Ovary (tissue), 9 donors: ENCODE measurements around the gene KRTAP3-2. TPM values are rescaled to one million over a fixed set of nuclear protein-coding genes. Genes with fewer than 3 reads are reported as not detected.

Experiments used
- DNase-seq, 5 donors: peaks; one replicate each; pipeline ENCODE4 v3.0.0-alpha.2; 2019 to 2020
- H3K27ac ChIP-seq, 2 donors: fragments of 200-600 bp; one replicate each; pipeline versions ENCODE4 v1.5.1 to v1.8.0; 2019 to 2022
- H3K27me3 ChIP-seq: fragments of 200-600 bp; one replicate; pipeline ENCODE4 v1.8.0; 2022
- H3K36me3 ChIP-seq: fragments of 200-600 bp; sonication (generic); one replicate; pipeline ENCODE4 v1.5.1; 2019
- H3K4me1 ChIP-seq: one replicate; pipeline ENCODE4 v1.8.1; 2013; ENCODE audit warnings: mild to moderate bottlenecking, moderate library complexity; ENCODE audit not compliant: insufficient read depth
- H3K4me3 ChIP-seq: fragments of 200-600 bp; sonication (generic); one replicate; pipeline ENCODE4 v1.5.1; 2017
- H3K9me3 ChIP-seq, 2 donors: fragments of 200-600 bp in 1 of 2; sonication (generic) in 1 of 2; one replicate each; pipeline versions ENCODE4 v1.5.1 to v1.8.1; 2013 to 2019; ENCODE audit warnings: mild to moderate bottlenecking in 1 of 2, moderate library complexity in 1 of 2
- EP300 ChIP-seq: sonication (generic); formaldehyde crosslinking; IDR thresholded peaks from one replicate; pipeline ENCODE4 v1.6.1; 2017; ENCODE audit warnings: antibody characterized with exemption
- POLR2A ChIP-seq: fragments of 450-650 bp; IDR thresholded peaks from one replicate; pipeline ENCODE4 v1.6.1; 2017; ENCODE audit warnings: antibody characterized with exemption, mild to moderate bottlenecking, moderate library complexity
- WGBS, 3 donors: extraction: QIAGEN DNeasy Blood & Tissue Kit in 1 of 3; methylation state at CpG; one replicate each; pipeline versions ENCODE4 v1.1.5 to v1.1.7; 2013 to 2017; 5-methylcytosine and 5-hydroxymethylcytosine counted together
- intact Hi-C, 4 donors: fragments of 100-400 bp; cut with DNase I; formaldehyde crosslinking; loops; one replicate each; pipeline versions ENCODE4 v1.11.0 to v1.15.1; 2022 to 2023
- polyA plus RNA-seq, 2 donors: library from polyadenylated mRNA; stranded (reverse); fragments of 200-250 nt in 1 of 2; fragments of 350-450 nt in 1 of 2; fragmentation: Illumina TruSeq in 1 of 2; extraction: RNeasy Lipid Tissue Mini Kit (QIAGEN cat#74804) in 1 of 2; gene quantifications; one replicate each; pipeline ENCODE4 v1.2.3, GENCODE V29; 2013 to 2014
- small RNA-seq: library from RNA; depleted of rRNA; stranded (forward); fragments of <200 nt; gene quantifications from one replicate; pipeline ENCODE3, GENCODE V24; 2016
- total RNA-seq, 7 donors: library from RNA; depleted of rRNA in 2 of 7; stranded (reverse); fragments of >200 nt in 2 of 7; fragmentation: NEBNext Ultra II Directional in 3 of 7; extraction: Animal tissue kit (Norgen Biotek cat#: 25700) in 3 of 7; gene quantifications; one replicate each; pipeline versions ENCODE4 v1.1.0 to v1.2.4, GENCODE V29; 2016 to 2023
- TF ChIP-seq, protein P1 (sequence below), 3 donors: fragments of 450-650 bp in 2 of 3; fragments of 200-600 bp in 1 of 3; IDR thresholded peaks; one replicate each; pipeline versions ENCODE4 v1.5.1 to v1.8.0; 2016 to 2022; ENCODE audit warnings: antibody characterized with exemption in 3 of 3, mild to moderate bottlenecking in 1 of 3
- donor health status: DM: no; HTN: no; CAD: no; lungs with moderate emphysema.
- donor health status: DM: no; HTN: no; CAD: no.
- donor health status: Bipolar disorder and iron deficiency.
- donor health status: DM: yes; HTN: yes; CAD: no.
- donor health status: DM: no; HTN: no; CAD: no.
- donor health status: DM: yes; HTN: yes; CAD: no.

KRTAP3-2 gene
- total and polyA plus RNA-seq, 9 donors: not detected

DNA sequence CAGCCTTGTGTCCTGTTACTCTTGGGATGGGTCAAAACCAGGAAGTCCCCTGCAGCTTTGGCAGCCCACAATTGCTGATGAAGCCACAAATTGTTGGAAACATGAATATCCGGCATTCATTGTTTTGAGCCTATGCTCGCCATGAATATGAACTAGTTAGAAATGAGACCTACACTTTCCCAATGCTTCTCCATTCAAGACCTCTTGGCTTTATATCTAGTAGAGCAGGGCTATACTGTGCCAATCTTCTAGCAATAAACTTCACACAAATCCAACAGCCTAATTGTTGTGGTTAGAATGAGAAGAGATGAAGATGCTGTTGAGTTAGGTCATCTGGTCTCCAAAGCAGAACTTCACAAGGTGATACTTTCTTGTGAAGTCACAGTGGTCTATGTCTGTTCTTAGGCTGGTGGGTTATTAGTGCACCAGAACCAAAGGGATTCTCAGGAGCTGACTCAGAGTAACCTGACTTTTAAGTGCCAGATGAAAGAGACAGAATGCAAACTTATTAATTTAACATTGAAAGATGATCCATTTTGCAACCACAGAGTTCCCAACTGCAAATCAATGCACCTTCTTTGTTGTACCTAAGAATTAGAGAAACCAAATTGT is 48.6 kb downstream of the KRTAP3-2 start:
- H3K4me3 ChIP-seq: no peak overlapping the region
- no peak for DNase-seq
- TF ChIP-seq, protein P1, sequence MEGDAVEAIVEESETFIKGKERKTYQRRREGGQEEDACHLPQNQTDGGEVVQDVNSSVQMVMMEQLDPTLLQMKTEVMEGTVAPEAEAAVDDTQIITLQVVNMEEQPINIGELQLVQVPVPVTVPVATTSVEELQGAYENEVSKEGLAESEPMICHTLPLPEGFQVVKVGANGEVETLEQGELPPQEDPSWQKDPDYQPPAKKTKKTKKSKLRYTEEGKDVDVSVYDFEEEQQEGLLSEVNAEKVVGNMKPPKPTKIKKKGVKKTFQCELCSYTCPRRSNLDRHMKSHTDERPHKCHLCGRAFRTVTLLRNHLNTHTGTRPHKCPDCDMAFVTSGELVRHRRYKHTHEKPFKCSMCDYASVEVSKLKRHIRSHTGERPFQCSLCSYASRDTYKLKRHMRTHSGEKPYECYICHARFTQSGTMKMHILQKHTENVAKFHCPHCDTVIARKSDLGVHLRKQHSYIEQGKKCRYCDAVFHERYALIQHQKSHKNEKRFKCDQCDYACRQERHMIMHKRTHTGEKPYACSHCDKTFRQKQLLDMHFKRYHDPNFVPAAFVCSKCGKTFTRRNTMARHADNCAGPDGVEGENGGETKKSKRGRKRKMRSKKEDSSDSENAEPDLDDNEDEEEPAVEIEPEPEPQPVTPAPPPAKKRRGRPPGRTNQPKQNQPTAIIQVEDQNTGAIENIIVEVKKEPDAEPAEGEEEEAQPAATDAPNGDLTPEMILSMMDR (IDR thresholded peaks at IDR 0.05): no peak
- TF ChIP-seq POLR2A (no peak), EP300 (no peak)
- no peaks in the 10 kb centered on the region for H3K27me3 ChIP-seq
- 94 to 98% (median 97%) methylated on average over 2 of the region's 2 CpGs for WGBS, 3 donors
- H3K4me1 ChIP-seq: peaks cover 2% of the 10 kb centered on the region
- no peaks in the 10 kb centered on the region for H3K9me3 ChIP-seq
- intact Hi-C loops: no loop called here
- H3K27ac ChIP-seq: no peak overlapping the region
- no peaks in the 10 kb centered on the region for H3K36me3 ChIP-seq

- 27 to 36% (median 35%) methylated on average over 7 of the region's 7 CpGs for WGBS, 3 donors
- Histone ChIP-seq H3K4me1 (peaks cover 2% of the 10 kb centered on the region), H3K9me3 (no peaks in the 10 kb centered on the region), H3K27me3 (no peaks in the 10 kb centered on the region), H3K27ac (no peak overlapping the region), H3K4me3 (no peak overlapping the region), H3K36me3 (no peaks in the 10 kb centered on the region)
- TF ChIP-seq, protein P1 (IDR thresholded peaks at IDR 0.05): no peak
- TF ChIP-seq EP300: no peak
- no peak for TF ChIP-seq POLR2A
- no peak for DNase-seq
- intact Hi-C loops: no loop called here
These were observed 49.5 kb downstream of the KRTAP3-2 start for GRCh38 chr17:40950176-40950575.

DNA sequence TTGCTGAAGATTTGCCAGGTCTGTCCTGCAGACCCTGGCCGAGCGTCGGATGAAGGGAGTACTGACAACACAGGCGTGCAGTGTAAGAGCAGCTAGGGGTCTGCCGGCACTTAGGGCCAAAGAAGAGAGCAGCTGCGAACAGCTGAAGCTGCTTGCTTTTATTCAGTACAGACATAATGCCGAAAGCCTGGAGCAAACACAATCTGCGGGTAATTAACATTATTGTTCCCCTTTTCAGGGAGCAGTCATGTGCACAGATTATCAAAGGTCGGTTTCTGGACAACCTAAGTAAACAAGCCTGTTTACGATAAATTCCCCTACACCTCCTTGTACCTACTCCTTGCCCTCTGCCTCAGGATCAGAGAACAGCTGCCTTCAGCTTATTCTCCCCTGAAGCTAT is 50.3 kb downstream of the KRTAP3-2 start:
- Histone ChIP-seq H3K9me3 (no peaks in the 10 kb centered on the region), H3K36me3 (no peaks in the 10 kb centered on the region), H3K4me3 (no peak overlapping the region), H3K27ac (no peak overlapping the region), H3K4me1 (peaks cover 2% of the 10 kb centered on the region), H3K27me3 (no peaks in the 10 kb centered on the region)
- TF ChIP-seq, protein P1 (IDR thresholded peaks at IDR 0.05): no peak
- TF ChIP-seq POLR2A (no peak), EP300 (no peak)
- WGBS, 3 donors: 2 to 19% (median 10%) methylated on average over 10 of the region's 10 CpGs
- no peak for DNase-seq
- intact Hi-C loops: no loop called here

Small RNA genes within 50 kb of the gene (small RNA-seq; reads per million reads assigned to genes)
- not detected for gene KRTAP3-4P

Other genes starting within 250 kb of the KRTAP3-2 start
Only the 30 nearest of the 37 such genes appear.
- not detected for gene KRT28, start 199.9 kb downstream of the KRTAP3-2 start, total RNA-seq
- gene KRT28, start 199.9 kb downstream of the KRTAP3-2 start, polyA plus RNA-seq: not detected
- gene KRT10, start 177.3 kb downstream of the KRTAP3-2 start, total RNA-seq: 10 to 100 TPM; 10.4 to 57.3 (median 39.4) TPM
- gene KRT10, start 177.3 kb downstream of the KRTAP3-2 start, polyA plus RNA-seq: 10 to 100 TPM; 16.2 to 35.2 TPM
- gene KRT12, start 132.7 kb downstream of the KRTAP3-2 start, total RNA-seq: not detected
- not detected for gene KRT12, start 132.7 kb downstream of the KRTAP3-2 start, polyA plus RNA-seq
- 1 to 10 TPM in 1 of 7 donors, under 1 TPM in 2, not detected in 4; 0.27 to 4.2 (median 0.77) TPM for gene KRT20, start 114.7 kb downstream of the KRTAP3-2 start, total RNA-seq
- under 1 TPM in 1 of 2 donors, not detected in 1; 0.05 TPM for gene KRT20, start 114.7 kb downstream of the KRTAP3-2 start, polyA plus RNA-seq
- 1 to 10 TPM in 3 of 7 donors, under 1 TPM in 2, not detected in 2; 0.22 to 5.0 (median 1.3) TPM for gene KRT23, start 62.3 kb downstream of the KRTAP3-2 start, total RNA-seq
- gene KRT23, start 62.3 kb downstream of the KRTAP3-2 start, polyA plus RNA-seq: under 1 TPM; 0.05 to 0.53 TPM
- under 1 TPM in 1 of 7 donors, not detected in 6; 0.69 TPM for gene KRT39, start 33.0 kb downstream of the KRTAP3-2 start, total RNA-seq
- not detected for gene KRT39, start 33.0 kb downstream of the KRTAP3-2 start, polyA plus RNA-seq
- not detected for gene KRT40, start 15.6 kb downstream of the KRTAP3-2 start, total RNA-seq
- gene KRT40, start 15.6 kb downstream of the KRTAP3-2 start, polyA plus RNA-seq: not detected
- not detected for gene KRTAP3-3, start 5.7 kb downstream of the KRTAP3-2 start, total RNA-seq
- not detected for gene KRTAP3-3, start 5.7 kb downstream of the KRTAP3-2 start, polyA plus RNA-seq
- gene KRTAP3-1, start 9.2 kb upstream of the KRTAP3-2 start, total RNA-seq: not detected
- gene KRTAP3-1, start 9.2 kb upstream of the KRTAP3-2 start, polyA plus RNA-seq: not detected
- gene KRTAP1-5, start 27.3 kb upstream of the KRTAP3-2 start, total RNA-seq: not detected
- gene KRTAP1-5, start 27.3 kb upstream of the KRTAP3-2 start, polyA plus RNA-seq: under 1 TPM in 1 of 2 donors, not detected in 1; 0.06 TPM
- not detected for gene KRTAP1-4, start 30.3 kb upstream of the KRTAP3-2 start, total RNA-seq
- gene KRTAP1-4, start 30.3 kb upstream of the KRTAP3-2 start, polyA plus RNA-seq: not detected
- gene KRTAP1-3, start 35.0 kb upstream of the KRTAP3-2 start, total RNA-seq: not detected
- not detected for gene KRTAP1-3, start 35.0 kb upstream of the KRTAP3-2 start, polyA plus RNA-seq
- not detected for gene KRTAP1-1, start 41.5 kb upstream of the KRTAP3-2 start, total RNA-seq
- gene KRTAP1-1, start 41.5 kb upstream of the KRTAP3-2 start, polyA plus RNA-seq: not detected
- gene KRTAP2-1, start 47.4 kb upstream of the KRTAP3-2 start, total RNA-seq: not detected
- gene KRTAP2-1, start 47.4 kb upstream of the KRTAP3-2 start, polyA plus RNA-seq: not detected
- gene KRTAP2-2, start 55.3 kb upstream of the KRTAP3-2 start, total RNA-seq: not detected
- gene KRTAP2-2, start 55.3 kb upstream of the KRTAP3-2 start, polyA plus RNA-seq: not detected
- not detected for gene KRTAP2-3, start 60.2 kb upstream of the KRTAP3-2 start, total RNA-seq
- not detected for gene KRTAP2-3, start 60.2 kb upstream of the KRTAP3-2 start, polyA plus RNA-seq
- not detected for gene KRTAP2-4, start 66.0 kb upstream of the KRTAP3-2 start, total RNA-seq
- gene KRTAP2-4, start 66.0 kb upstream of the KRTAP3-2 start, polyA plus RNA-seq: not detected
- gene KRTAP4-7, start 84.2 kb upstream of the KRTAP3-2 start, total RNA-seq: not detected
- not detected for gene KRTAP4-7, start 84.2 kb upstream of the KRTAP3-2 start, polyA plus RNA-seq
- gene KRTAP4-8, start 98.2 kb upstream of the KRTAP3-2 start, total RNA-seq: not detected
- not detected for gene KRTAP4-8, start 98.2 kb upstream of the KRTAP3-2 start, polyA plus RNA-seq
- not detected for gene KRTAP4-16, start 102.3 kb upstream of the KRTAP3-2 start, total RNA-seq
- gene KRTAP4-16, start 102.3 kb upstream of the KRTAP3-2 start, polyA plus RNA-seq: not detected
- not detected for gene KRTAP4-9, start 105.5 kb upstream of the KRTAP3-2 start, total RNA-seq
- gene KRTAP4-9, start 105.5 kb upstream of the KRTAP3-2 start, polyA plus RNA-seq: not detected
- gene KRTAP4-11, start 118.5 kb upstream of the KRTAP3-2 start, total RNA-seq: not detected
- gene KRTAP4-11, start 118.5 kb upstream of the KRTAP3-2 start, polyA plus RNA-seq: not detected
- gene KRTAP4-12, start 124.3 kb upstream of the KRTAP3-2 start, total RNA-seq: not detected
- gene KRTAP4-12, start 124.3 kb upstream of the KRTAP3-2 start, polyA plus RNA-seq: not detected
- gene KRTAP4-6, start 140.6 kb upstream of the KRTAP3-2 start, total RNA-seq: not detected
- gene KRTAP4-6, start 140.6 kb upstream of the KRTAP3-2 start, polyA plus RNA-seq: not detected
- not detected for gene KRTAP4-5, start 149.9 kb upstream of the KRTAP3-2 start, total RNA-seq
- gene KRTAP4-5, start 149.9 kb upstream of the KRTAP3-2 start, polyA plus RNA-seq: not detected
- not detected for gene KRTAP4-4, start 160.8 kb upstream of the KRTAP3-2 start, total RNA-seq
- not detected for gene KRTAP4-4, start 160.8 kb upstream of the KRTAP3-2 start, polyA plus RNA-seq
- gene KRTAP4-3, start 168.3 kb upstream of the KRTAP3-2 start, total RNA-seq: not detected
- gene KRTAP4-3, start 168.3 kb upstream of the KRTAP3-2 start, polyA plus RNA-seq: not detected
- gene KRTAP4-2, start 178.3 kb upstream of the KRTAP3-2 start, total RNA-seq: not detected
- not detected for gene KRTAP4-2, start 178.3 kb upstream of the KRTAP3-2 start, polyA plus RNA-seq
- not detected for gene KRTAP4-1, start 185.0 kb upstream of the KRTAP3-2 start, total RNA-seq
- not detected for gene KRTAP4-1, start 185.0 kb upstream of the KRTAP3-2 start, polyA plus RNA-seq
- not detected for gene KRTAP9-1, start 190.0 kb upstream of the KRTAP3-2 start, total RNA-seq
- not detected for gene KRTAP9-1, start 190.0 kb upstream of the KRTAP3-2 start, polyA plus RNA-seq